Suppressor macrophage treated with lipopolysaccharide for 1 hour (primary cell): ENCODE results near the gene CDK13.
"Not testable (repeated sequence)": the region's sequence is repeated elsewhere in the genome, so short reads cannot be mapped to it uniquely, and the experiment has no call there.

Source experiments
- DNase-seq, 3 donors: peaks; one replicate each; pipeline ENCODE4 v3.0.0-alpha.2; 2020 to 2022

CDK13 gene

GRCh38 chr7:39949971-39950472, at the start of gene CDK13:
Gene CDK13 (plus strand): TSS chr7:39950256. CDS start chr7:39950642, 386 bp downstream.
- peak; percentile 78 to 90 (median 78) for DNase-seq

- DNase-seq: no peak
Measured at GRCh38 chr7:39904077-39904486, 46.0 kb upstream of the CDK13 start.

- DNase-seq: no peak
Measured at GRCh38 chr7:39908141-39908540, 41.9 kb upstream of the CDK13 start.

DNA sequence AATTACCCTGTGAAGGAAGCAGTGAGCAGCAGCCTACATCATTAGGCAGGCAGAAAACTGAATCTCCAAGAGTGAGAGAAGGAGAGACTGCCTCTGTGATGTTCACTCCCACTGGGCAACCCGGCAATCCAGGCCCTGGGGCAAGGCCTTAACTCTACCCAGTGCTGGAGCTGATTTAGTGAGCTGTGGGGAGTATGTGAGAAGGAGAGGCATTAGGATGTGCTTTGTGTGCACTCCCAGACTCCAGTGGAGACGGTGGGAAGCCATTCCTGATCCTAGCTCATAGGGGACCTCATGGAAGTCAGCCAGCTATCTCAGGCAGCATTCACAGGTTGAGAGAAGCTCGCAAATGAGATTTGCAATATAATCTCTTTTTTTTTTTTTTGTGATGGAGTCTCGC, 41.1 kb upstream of the CDK13 start:
- no peak for DNase-seq

DNA sequence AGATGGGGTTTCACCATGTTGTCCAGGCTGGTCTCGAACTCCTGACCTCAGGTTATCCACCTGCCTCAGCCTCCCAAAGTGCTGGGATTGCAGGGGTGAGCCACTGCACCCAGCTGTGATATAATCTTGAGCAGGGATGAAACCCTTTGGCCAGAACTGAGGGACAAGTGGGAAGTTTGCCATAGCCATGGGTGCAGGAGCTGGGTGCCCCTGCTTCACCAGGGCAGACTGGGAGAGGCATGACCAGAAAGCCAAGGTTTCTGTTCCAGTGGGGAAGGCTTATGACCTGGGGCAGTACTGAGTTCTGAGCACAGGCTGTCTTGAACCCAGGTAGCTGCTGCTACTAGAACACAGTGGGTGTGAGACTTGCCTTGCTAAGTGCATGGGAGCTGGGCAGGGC, 40.5 kb upstream of the CDK13 start:
- no peak for DNase-seq

DNA sequence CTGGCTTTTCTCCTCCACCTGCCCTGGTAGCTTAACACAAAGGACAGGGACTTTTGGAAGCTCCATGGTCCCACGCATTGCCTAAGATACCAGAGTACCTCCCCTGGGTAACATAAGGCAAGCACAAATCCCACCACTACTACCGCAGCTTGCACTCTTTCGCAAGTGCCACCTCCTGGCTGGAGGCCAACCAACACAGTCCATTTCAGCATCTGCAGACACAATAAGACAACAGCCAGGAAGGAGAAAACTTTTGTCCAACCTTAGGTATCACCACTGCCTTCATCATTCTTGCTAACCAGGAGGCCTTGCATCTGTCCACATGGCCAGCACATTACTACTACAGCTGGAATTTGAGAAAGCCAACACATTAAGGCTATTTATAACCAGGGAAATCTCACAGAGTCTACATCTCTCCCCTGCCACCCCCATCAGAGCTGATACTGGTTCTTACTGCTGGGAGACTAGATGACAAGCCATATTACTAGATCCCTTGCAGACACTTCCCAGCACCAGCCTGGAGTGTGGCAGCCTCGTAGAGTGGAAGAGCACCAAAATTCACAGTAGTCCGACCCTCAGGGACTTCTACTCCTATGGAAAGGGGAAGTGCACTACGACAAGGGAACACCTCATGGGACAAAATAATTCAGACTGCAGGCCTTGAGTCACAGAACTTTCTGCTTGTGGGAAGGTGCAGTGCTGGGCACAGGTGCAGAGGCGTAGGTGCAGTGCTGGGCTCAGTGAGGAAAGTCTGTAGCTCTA, 39.8 kb upstream of the CDK13 start:
- peak in 1 of 3 donors; percentile 6 for DNase-seq

DNA sequence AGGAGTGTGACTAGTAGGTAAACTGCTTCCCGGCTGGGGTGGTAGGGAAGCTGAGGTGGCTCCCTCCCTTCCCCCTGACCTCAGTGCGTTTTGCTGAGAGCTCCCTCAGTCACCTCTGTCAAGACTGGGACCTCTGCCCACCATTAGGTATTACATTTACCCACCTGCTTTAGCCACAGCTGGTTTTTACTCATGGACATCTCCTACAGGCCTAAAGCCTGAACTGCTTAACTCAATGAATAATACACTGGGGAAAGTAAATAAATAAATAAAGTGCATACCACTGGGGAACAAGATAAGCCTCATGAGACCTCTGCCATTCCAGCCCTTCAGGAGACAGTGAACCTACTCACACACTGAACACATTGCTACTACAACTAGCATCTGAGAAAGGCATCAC, 38.9 kb upstream of the CDK13 start:
- DNase-seq: no peak

GRCh38 chr7:39915847-39916246, 34.2 kb upstream of the CDK13 start:
- DNase-seq: not testable (repeated sequence)

- no peak for DNase-seq
Measured at GRCh38 chr7:39919646-39920045, 30.4 kb upstream of the CDK13 start.

DNA sequence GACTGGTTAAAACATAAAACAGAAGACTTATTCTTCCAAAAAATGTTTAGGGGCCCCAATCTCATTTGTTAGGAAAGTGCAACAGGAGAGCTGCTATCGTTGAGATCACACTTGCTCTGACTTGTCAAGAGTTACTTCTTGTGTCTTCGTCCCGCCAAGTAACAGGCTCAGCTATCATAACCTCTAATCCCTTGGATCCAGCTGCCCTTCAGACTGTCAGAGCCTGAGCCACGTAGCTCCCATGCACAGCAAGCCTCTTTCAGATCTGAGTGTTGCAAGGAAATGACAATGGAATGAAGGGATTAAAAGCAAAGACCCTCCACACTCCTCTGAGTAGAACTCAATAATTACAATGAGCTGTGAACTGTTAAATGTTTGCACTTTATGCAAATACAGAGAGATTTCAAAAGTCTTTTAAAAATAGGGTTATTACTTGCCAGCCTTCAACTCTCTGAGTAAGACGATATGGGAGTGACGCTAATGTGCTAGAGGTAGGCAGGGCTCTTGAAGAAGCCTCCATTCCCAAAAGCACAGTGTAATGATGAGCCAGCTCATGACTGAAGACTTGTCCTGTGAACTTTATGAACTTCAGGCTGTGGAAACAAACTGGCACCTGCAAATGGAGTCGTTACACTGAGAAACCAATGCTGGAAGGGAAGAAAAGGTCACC, 28.4 kb upstream of the CDK13 start:
- no peak for DNase-seq

- no peak for DNase-seq
Measured at GRCh38 chr7:39922580-39922979, 27.5 kb upstream of the CDK13 start.

- no peak for DNase-seq
Measured at GRCh38 chr7:39923091-39923490, 27.0 kb upstream of the CDK13 start.

- DNase-seq: no peak
Measured at GRCh38 chr7:39924122-39924521, 25.9 kb upstream of the CDK13 start.

DNA sequence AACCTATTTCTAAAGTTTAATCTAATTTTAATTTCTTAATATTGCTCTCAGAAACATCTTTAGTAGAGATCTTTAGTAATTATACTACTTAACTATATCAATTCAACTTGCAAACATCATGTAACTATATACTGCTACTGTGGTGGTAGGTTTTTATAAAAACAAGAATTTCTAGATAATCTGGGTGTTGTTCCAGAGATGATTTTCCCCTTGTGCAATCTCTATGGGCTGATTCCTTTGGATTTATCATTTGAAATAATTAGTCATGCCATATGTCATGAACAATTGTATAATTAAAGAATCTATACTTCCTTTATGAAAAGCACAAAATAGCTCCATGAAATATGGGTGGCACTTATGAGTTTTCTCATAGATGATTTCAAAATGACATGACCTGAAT, 23.9 kb upstream of the CDK13 start:
- DNase-seq: no peak

GRCh38 chr7:39927018-39927417, 23.0 kb upstream of the CDK13 start:
- no peak for DNase-seq

DNA sequence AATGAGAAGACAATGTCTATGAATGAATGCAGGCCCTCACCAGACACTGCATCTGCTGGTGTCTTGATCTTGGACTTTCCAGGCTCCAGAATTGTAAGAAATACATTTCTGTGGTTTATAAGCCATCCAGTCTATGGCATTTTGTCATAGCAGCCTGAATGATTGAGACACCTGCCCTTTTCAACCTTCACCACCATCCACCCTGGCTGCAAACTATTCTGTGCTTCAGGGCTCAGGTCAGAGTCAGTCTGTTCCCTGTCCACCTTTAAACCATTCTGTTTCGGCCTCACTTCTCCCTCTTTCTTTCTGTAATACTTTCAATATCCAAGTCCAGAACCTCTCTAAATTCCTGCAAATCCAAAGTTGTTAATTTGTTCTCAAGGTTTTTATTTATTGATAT, 15.9 kb upstream of the CDK13 start:
- no peak for DNase-seq

GRCh38 chr7:39936761-39937160, 13.3 kb upstream of the CDK13 start:
- no peak for DNase-seq

GRCh38 chr7:39937366-39938153, 12.5 kb upstream of the CDK13 start:
- no peak for DNase-seq

DNA sequence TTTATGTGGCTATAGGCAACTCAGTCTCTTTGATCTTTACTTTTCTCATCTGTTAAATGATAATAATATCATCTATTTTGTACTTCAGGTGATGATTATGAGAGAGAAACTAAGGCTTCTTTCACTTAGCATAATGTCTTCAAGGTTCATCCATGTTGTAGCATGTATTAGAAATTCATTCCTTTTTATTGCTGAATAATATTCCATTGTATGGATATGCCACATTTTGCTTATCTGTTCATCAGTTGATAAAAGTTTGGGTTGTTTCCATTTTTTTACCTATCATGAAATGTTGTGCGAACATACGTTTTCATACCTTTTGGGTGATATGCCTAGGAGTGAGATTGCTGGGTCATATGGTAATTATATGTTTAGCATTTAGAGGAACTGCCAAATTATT, 7.2 kb upstream of the CDK13 start:
- DNase-seq: no peak

GRCh38 chr7:39946693-39947092, 3.4 kb upstream of the CDK13 start:
- no peak for DNase-seq

DNA sequence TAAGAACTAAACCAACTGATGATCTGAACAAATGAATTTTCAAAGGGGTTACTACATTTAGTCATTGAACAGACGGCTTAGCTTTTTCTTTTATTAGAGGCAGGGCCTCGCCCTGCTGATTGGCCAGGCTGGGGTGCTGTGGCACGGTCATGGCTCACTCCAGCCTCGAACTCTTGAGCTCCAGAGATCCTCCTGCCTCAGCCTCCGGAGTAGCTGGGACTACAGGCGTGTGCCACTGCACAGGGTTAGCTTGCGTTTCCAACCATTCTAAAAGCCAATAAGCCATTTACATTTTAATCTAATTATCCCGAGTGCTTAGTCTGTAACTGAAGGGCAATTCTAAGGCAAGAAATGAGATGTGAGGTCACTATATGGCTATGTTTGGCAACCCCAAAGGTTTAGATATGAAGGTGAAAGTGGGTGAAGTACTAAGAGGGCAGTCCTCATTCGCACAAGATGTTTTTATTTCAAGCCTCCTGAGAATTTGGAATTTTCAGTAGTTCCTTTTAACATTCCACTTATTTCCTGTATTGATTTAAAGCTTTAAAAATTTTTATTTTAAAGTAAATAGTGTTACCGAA, 1.6 kb upstream of the CDK13 start:
- peak; percentile 13 to 33 (median 28) for DNase-seq

GRCh38 chr7:39948956-39949928, 814 bp upstream of the CDK13 start:
- peak; percentile 98 to 99 (median 99) for DNase-seq
